ENCODE results near the gene CREB5.
"Not testable (repeated sequence)": the region's sequence is repeated elsewhere in the genome, so short reads cannot be mapped to it uniquely, and the experiment has no call there.

The CREB5 gene

DNA sequence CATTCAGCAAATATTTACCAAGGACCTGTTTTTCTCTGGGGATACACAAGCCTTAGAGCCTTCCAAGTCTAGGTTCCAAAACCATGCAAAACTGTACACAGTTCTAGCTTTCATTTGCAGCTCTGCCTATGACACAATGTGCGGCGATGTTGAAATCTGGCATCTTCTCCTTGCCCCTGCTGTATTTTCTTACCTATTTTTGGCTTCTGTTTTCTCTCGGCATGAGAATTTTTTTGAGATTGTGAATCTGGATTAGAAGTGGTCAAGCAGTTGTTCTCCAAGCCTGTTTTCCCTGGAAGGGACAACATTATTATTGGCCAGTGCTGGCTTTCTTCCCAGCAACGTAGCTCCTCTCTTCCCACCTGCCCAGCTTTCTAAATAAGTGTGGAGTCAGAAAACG, 176.3 kb downstream of the CREB5 start:
- DNase-seq = no peak

DNA sequence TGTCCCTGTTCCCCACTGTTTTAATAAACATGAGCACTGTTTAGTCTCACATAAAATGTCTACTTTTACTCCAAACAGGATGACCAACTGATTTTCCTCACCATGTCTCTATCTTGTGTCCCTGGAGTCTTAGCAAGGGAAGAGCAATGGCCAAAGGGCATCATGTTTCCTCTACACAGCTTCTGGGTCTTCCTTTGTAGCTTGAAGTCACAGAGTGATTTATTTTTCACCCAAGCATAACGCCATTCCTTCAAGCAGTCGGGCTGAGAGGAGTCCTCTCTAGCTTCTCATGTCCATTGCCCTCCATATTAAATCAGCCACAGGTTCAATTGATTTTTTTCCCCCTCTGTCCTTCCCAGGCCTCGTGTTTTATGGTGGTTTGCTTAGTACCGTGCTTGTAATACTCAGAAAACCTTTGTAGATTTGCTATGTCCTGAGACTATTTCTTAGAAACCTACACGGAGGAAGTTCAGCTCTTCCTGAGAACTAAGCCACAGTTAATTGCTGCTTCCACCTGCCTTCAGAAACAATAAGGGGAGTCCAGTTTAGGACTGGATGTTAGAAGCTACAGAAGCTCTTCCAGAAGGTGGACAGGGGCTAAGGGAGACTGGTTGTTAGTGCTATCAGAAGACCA, 178.8 kb downstream of the CREB5 start:
- DNase-seq = no peak

DNA sequence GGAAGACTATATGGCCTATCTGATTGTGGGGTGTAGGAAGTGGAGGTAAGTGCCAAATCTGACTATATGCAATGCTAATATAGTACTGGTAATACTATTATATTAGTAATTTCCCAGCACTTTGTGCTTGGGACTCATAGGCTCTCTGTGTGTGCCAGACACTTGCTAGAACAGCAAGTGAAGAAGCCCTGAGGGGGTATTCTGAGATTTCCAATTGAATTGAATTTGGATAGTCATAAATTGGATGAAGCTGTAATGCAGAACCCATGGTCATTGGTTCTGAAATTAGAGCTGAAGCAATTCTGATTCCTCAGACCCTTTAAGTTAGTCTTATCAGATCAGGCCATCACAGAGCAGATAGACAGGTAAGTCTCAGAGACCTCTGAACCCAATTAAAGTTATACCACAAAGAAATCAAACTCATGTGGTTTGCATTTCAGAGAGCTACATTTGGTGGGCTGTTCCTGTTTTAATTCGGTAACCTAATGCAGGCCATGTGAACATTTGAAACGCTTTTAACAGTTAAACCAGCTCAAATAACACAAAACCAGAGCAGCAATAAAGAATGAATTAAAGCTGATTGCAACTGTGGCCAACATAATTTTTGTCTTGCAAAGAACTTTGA, 179.5 kb downstream of the CREB5 start:
- DNase-seq = no peak

DNA sequence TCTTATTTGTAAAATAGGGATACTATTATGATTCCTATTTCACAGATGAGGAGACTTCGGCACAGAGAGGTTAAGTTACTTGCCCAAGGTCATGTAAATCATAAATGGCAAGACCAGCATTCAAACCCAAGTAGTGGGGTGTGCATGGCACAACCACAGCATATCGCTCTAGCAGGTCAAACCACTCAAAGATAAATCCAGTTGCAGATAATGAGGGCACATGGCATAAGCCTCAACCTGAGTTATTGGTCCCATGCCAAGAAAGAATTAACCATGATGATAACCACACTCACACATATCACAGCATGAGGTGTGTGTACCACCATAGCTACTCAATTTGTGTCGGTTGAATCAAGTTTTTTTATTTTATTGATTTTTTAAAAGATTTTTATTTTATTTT, 180.5 kb downstream of the CREB5 start:
- DNase-seq = no peak

DNA sequence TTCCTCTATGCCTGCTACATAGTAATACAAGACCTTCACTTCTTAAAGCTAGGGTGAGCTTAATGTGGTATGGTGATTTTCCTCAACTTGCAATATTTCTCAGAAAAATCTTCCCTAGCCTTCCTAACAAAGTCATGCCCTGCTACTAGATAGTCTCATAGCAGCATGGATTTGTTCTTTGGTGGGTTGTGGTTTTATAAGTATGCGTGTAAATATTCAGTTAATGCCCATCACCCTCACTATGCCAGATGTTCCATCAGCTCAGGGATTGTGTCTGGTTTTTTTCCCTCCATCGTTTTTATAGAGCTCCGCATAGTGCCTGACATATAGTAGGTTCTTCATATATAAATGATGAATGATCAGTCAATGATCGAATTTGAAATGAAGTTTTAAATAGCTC, 182.8 kb downstream of the CREB5 start:
- DNase-seq = no peak

DNA sequence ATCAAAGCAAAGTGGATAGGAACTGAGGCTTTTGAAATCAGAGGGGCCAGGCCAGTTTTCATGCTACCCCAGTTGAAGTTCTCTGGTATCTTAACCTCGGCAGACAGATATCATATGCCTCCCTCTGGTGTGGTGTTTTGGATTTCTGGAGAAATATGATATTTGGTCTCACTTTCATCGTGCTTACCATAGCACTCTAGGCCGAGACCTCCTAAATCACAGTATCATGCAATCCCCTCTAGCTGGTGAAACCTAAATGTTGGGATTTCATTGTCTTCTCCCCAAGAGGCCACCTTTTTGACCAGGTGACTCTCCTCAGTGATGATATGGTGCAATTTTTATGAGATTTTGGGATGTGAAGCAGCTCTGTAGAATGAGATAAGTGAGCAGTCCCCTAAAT, 183.5 kb downstream of the CREB5 start:
- DNase-seq = no peak

DNA sequence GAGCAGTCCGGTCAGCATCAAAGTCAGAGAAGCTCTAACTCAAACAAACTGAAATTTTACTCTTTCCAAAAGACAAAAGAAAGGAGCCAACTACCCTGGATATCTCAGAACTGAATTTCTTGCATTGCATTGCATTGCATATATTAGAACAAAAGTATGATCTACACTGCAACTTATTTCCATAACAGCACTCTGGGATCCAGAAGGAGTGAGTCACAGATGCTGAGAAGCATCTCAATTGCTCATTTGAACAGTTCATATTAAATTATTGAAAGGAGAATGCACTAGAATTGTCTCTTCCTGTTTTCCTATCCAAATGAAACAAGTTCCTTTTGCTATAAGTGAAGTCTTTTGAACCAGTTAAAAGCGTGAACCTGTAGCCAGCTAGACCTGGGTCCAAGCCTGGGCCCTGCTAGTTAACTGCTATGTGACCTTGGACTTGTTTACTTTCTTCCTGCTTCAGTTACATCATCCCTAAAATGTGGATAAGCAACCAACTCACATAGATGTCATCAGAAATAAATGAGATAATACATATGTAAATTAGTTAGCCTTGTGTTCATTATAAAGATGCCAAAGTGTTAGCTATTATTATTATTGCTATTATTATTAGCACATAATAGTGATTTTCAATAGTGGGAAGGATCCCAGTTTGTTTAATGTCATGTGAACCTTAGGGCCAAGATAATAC, 184.1 kb downstream of the CREB5 start:
- DNase-seq = no peak

DNA sequence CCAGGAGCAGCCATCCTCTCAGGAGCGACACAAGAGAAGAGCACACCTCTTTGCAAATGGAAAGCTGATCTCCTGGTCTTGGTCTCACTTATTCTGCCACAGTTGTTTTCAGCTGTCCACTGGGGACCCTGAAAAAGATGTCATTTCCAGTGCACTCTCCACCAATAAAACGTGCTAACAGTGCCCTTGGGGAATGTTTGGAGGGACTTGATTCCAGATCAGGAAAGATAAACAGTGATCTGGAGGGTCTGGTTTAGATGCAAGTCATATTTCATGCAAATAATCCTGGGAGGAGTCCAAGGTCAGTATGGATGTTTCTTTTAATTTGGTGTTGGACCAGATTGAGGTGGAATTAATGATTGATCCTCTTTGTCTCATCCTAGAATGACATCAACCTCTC, 185.0 kb downstream of the CREB5 start:
- DNase-seq = no peak

DNA sequence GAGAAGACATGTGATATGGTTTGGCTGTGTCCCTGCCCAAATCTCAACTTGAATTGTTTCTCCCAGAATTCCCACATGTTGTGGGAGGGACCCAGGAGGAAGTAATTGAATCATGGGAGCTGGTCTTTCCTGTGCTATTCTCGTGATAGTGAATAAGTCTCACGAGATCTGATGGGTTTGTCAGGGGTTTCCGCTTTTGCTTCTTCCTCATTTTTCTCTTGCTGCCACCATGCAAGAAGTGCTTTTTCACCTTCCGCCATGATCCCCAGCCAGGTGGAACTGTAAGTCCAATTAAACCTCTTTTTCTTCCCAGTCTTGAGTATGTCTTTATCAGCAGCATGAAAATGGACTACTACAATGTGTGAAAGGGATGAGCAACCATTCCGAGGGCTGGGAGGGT, 185.7 kb downstream of the CREB5 start:
- not testable (repeated sequence) for DNase-seq

DNA sequence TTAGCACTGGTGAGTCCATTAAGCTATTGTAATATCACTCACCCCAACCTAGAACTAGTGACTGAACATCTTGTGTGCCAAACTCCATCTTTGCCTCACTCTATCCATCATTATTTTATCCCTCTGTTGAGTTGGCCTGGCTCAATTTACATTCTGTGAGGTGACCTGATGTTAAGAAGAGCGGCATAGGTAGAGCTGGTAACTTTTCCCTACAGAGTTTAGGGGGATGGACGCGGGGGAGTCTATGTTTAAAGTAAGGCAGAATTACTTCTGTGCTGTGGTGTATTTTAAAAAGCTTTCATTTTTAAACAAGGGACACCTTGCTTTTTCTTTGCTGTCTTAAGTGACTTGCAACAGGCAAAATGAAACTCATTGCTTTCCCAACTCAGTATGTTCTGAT, 186.3 kb downstream of the CREB5 start:
- no peak for DNase-seq

DNA sequence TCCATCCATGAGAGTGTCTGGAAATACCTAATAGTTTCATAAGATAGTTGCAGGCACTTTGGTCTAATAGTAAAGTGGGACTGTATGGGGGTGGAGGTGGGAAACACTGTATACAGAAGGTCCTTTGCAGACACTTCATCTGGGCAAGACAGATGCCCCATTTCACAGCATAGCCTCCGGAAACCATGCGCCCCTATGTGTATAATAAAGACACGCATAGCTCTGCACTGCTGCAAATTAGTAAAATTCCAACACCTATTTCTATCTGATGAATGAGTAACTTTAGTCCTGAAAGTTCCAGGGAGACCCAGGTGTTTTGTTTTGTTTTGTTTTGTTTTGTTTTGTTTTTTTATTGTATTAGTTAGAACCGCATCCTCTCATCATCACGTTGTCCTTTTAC, 187.1 kb downstream of the CREB5 start:
- DNase-seq = no peak

DNA sequence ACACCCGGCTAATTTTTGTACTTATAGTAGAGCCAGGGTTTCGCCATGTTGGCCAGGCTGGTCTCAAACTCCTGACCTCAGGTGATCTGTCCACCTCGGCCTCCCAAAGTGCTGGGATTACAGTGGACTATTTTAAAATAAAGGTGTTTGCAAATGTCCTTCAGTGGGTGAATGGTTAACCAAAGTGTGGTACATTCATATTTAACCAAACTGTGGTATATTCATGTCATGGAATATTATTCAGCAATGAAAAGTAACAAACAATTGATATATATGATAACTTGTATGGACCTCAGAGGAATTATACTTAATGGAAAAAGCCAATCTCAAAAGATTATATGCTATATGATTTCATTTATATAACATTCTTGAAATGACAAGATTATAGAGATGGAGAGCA, 190.0 kb downstream of the CREB5 start:
- DNase-seq = no peak

DNA sequence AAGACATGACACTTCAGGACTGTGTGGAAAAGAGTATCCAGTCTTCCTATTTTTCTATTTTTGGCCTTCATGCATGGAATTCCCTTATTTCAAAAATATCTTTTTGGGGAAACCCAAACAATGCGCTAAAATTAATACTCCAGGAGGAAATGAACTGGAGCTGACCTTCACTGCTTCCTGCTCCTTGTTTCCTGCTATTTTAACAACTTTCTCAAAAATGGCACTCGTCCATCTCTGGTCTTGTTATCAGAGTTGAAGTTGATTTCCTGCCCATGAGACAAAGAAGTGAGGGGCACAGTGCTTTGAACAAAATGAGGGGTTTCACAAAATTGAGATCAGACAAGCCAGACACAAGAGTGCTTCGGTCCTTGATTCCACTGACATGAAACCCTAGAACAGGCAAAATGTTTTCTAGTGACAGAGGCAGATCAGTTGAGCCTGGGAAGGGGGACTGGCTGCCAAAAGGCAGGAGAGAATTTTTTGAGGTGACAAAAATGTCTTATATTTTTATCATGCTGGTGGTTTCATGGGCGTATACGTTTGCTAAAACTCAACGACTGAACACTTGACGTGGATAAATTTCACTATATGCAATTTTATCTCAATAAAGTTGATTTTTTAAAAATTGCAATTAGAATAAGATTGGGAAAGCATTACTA, 193.2 kb downstream of the CREB5 start:
- no peak for DNase-seq

DNA sequence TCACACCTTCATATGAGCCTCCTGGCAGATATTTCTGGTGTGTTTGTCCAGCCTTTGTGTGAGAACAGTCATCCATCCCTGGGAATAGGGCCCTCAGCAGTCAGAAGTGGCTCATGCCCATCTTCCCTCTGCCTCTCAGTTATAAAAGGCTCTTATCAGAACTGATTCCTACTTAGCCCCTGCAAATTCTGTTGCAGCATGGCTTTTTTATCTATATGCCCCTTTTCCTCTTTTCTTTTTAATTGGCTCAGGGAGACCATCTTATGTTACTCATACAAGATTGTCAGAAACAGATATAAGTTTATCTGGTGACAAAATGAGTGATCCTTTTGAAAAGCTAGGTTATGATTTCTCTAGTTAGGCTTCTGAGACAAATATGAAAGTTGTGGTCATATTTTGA, 194.1 kb downstream of the CREB5 start:
- DNase-seq = no peak

DNA sequence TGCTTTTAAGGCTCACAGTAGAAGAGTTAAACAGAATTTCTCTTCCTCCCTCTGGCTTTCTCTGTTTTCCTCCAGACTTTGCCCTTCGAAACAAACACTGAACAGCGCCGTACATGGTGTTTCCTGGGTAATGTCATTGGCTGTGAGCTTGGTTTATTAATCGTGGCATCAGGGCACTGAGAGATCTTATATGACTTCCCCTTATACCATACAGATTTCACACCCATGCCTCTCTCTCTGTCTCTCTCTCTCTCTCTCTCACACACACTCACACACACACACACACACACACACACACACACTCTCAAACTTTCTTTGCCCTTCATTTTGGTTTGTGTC, 195.5 kb downstream of the CREB5 start:
- no peak for DNase-seq

DNA sequence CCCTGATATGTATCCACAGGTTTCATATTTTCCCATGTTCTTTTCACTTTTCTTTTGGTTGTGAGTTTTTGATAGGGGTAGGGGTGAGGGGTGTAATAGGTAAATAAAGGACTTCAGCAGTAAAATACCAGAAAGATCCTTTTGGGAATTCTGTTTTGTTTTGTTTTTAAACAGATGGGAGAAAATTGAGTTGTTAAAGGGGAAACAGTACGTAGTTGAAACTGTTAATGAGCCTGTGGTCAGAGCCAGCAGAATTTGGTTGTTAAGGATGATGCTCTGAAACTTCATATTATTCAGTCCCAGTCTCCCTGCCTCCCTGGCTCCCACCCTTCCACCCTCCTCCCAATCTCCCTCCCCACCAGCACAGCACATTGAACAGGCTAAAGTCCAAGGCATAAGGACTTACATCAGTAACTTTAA, 195.9 kb downstream of the CREB5 start:
- DNase-seq = no peak

DNA sequence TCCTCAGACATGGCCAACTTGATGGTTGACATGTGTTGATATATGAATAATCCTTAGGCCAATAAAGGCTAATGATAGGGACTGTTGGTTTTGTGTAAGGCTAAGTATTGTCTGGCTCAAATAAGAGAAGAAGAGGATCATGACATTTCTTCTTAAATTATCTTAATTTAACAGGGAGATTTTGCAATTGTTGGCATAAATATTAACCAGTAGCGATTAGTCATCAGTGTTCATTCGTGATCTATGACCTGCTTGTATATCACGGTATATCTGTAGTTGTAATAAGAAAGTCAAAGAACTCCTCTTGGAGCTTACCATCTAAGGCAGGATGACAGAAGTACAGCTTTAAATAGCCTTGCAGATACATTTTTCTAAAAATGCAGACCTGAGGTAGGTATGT, 196.4 kb downstream of the CREB5 start:
- no peak for DNase-seq

DNA sequence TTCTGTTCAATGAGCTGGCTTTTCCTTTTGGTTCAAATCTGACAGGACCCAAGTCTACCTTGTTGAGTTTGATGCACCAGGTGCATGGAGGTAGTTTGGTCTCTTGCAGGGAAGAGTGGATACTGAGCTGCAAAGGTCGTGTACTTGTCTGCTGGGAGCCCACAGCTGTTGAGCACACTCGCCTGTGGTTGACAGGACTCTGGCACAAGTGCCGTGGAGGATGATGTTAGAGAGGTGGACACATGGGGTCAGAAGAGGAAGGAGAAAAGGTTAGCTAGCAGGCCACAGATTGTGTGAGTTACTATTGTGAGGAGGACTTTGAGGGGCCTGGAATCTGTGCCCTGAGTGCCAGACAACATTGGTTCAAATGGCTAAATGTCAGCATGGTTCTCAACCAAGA, 197.3 kb downstream of the CREB5 start:
- no peak for DNase-seq

DNA sequence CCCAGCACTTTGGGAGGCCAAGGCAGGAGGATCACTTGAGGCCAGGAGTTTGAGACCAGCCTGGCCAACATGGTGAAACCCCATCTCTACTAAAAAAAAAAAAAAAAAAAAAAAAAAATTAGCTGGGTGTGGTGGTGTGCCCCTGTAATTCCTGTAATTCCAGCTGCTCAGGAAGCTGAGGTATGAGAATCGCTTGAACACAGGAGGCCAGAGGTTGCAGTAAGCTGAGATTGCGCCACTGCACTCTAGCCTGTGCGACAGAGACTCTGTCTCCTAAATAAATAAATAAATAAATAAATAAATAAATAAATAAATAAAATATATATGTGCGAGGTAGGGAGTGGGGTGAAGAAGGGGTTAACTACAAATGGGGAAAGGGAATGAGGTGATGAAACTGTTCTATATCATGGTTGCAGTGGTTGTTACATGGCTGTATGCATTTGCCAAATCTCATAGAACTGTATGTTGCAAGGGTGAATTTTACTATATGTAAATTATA, 199.1 kb downstream of the CREB5 start:
- DNase-seq = not testable (repeated sequence)

DNA sequence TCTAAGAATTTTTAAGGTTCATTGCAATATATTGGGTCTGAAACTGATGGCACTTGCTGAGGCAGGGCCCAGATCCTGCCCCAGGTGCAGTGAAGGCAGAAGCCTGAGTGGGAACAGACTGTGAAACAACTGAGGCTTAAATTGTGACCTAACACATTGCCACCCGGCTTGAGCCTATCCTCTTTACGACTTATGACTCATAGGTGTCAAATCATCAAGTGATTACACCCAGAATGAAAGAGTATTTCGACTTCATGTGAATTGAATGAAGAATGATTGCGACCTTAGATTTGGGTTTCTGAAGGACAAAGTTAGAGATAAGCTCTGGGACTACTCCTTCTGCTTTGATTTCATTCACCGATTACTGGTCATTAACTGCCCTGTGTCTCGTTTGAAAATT, 200.9 kb downstream of the CREB5 start:
- DNase-seq = no peak

DNA sequence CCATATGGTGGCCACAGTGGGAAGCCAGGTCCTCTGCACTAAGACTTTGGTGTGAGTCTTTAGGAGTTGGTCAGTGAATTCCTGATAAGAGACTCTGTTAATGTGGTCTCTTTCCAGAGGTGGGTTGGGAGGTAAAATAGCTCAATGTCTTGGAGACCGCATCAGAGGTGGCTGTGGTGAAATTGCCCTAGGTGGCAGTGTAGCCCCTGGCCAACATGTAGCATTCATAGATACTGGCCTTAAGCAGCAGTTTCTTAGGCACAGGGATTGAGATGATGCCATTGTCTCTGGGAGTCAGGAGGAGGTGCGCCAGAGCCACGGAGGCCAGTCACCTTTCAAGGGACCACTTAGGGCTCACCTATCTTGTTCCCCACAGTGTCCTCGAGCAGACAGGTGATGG, 202.8 kb downstream of the CREB5 start:
- DNase-seq = no peak

DNA sequence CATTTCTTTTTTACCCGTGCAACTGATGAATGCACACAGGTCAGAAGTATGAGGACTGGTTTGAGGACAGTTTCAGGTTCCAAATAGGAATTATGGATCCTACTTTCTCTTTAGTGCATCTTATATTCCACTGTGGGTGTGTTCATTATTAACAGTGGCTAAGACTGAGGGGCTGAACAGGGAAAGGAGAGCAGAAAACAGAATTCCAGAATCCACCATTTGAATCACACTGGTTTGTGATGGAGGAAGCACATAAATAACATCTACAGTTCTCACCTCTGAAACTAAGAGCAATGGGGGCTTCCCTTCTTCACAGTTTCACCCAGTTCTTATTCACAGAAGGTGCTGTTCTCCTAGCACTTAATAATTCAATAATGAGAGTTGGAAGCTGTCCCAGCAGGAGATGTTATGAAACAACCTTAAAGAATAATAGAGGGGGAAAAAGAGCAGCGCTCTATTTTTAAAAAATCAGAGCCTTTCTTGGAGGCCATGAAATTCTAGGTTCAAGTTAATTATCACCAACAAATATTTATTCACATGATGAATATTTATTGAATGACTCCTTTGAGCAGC, 205.1 kb downstream of the CREB5 start:
- no peak for DNase-seq

DNA sequence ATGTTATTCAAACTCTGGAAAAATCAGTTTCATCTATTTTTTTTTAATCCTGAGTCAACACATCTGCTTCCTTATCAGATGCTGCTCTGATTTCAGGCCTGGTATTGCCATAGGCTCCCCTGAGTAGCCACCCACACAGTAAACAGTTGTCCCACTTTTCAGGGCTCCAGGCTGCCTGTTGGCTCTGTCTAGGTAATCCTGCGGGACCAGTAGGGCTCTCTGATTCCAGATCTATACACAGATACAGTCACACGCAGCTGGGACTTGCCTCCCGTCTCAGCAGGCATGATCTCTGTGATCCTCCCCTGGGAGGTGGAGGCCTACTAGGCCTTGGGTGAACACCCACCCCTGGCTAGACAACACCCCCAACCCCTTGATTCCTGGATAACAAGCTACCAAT, 206.1 kb downstream of the CREB5 start:
- DNase-seq = no peak

DNA sequence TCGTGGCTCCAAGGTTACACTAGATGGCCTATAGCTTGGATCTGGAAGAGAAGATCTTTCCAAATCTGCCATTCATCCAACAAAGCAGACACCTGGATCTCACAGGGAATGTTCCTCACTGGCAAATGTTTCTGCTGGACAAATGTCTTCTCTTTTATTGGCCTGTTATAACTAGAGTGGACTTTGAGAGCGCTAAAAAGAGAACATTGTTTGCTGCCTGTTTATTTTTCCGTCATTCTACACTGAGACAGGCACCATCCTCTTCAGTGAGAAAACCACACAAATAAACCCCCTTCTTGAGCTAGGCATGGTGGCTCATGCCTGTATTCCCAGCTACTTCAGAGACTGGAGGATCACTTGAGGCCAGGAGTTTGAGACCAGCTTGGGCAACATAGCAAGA, 206.9 kb downstream of the CREB5 start:
- DNase-seq = no peak

Measured in CD4-positive, alpha-beta T cell treated with Interferon alpha-2 for 1 hour (primary cell).